ENCODE measurements around the gene AP1S3. TPM values are rescaled to one million over a fixed set of nuclear protein-coding genes. Genes with fewer than 3 reads are reported as not detected.

The AP1S3 gene
- total RNA-seq, 1 donor from 2014 or later = 5.1 TPM

GRCh38 chr2:223870840-223871611, 33.6 kb upstream of the AP1S3 start:
- H2AFZ ChIP-seq (replicated peaks) = no peak overlapping the region
- H3K79me2 ChIP-seq (ENCODE audit: low read depth) = no peaks in the 10 kb centered on the region
- no peaks in the 10 kb centered on the region for H3K9me3 ChIP-seq (ENCODE audit: low read depth)
- peak overlapping the region; percentile 20 for H3K27ac ChIP-seq
- no peaks in the 10 kb centered on the region for H3K36me3 ChIP-seq
- no peaks in the 10 kb centered on the region for H3F3A ChIP-seq (ENCODE audit: low read depth)
- H3K4me1 Mint-ChIP-seq = no peaks in the 10 kb centered on the region
- no peak for DNase-seq (ENCODE audit: low spot score)
- H3K36me3 Mint-ChIP-seq = peaks cover 24% of the 10 kb centered on the region
- H3K27me3 ChIP-seq = no peaks in the 10 kb centered on the region
- H3K27me3 Mint-ChIP-seq (ENCODE audit: insufficient read depth, low read depth) = peaks cover 4% of the 10 kb centered on the region
- no peak overlapping the region for H3K4me3 Mint-ChIP-seq
- H3K27ac Mint-ChIP-seq = no peak overlapping the region
- H3K4me3 ChIP-seq = no peak overlapping the region
- H3K9ac ChIP-seq = no peak overlapping the region
- no peaks in the 10 kb centered on the region for H4K20me1 ChIP-seq (ENCODE audit: low read depth)
- H3K4me2 ChIP-seq = no peak overlapping the region
- no peaks in the 10 kb centered on the region for H3K9me3 Mint-ChIP-seq
- H3K4me1 ChIP-seq = no peaks in the 10 kb centered on the region
- no peak for TF ChIP-seq CTCF (IDR thresholded peaks at IDR 0.05)

- no peak overlapping the region for H3K4me3 Mint-ChIP-seq
- no peaks in the 10 kb centered on the region for H3K9me3 Mint-ChIP-seq
- H2AFZ ChIP-seq (replicated peaks) = no peak overlapping the region
- H3K9ac ChIP-seq = no peak overlapping the region
- no peaks in the 10 kb centered on the region for H4K20me1 ChIP-seq (ENCODE audit: low read depth)
- no peak overlapping the region for H3K4me3 ChIP-seq
- H3K36me3 ChIP-seq = no peaks in the 10 kb centered on the region
- TF ChIP-seq EZH2 (IDR thresholded peaks at IDR 0.05) = no peak
- no peak for TF ChIP-seq CTCF (IDR thresholded peaks at IDR 0.05)
- TF ChIP-seq EZH2phosphoT487 (IDR thresholded peaks at IDR 0.05) = no peak
- no peaks in the 10 kb centered on the region for H3K4me1 Mint-ChIP-seq
- peaks cover 12% of the 10 kb centered on the region for H3K36me3 Mint-ChIP-seq
- H3K4me1 ChIP-seq = no peaks in the 10 kb centered on the region
- H3K27me3 ChIP-seq = no peaks in the 10 kb centered on the region
- no peak overlapping the region for H3K27ac Mint-ChIP-seq
- no peaks in the 10 kb centered on the region for H3K79me2 ChIP-seq (ENCODE audit: low read depth)
- no peaks in the 10 kb centered on the region for H3K9me3 ChIP-seq (ENCODE audit: low read depth)
- peaks cover 4% of the 10 kb centered on the region for H3K27me3 Mint-ChIP-seq (ENCODE audit: insufficient read depth, low read depth)
- H3F3A ChIP-seq (ENCODE audit: low read depth) = no peaks in the 10 kb centered on the region
- H3K4me2 ChIP-seq = no peak overlapping the region
- no peak for DNase-seq (ENCODE audit: low spot score)
- peak overlapping the region; percentile 32 for H3K27ac ChIP-seq
Observed at GRCh38 chr2:223868005-223868404, 30.6 kb upstream of the AP1S3 start.

GRCh38 chr2:223865907-223866508, 28.6 kb upstream of the AP1S3 start:
- Histone ChIP-seq H3K9ac (no peak overlapping the region), H3K4me3 (no peak overlapping the region), H3K79me2 (ENCODE audit: low read depth) (no peaks in the 10 kb centered on the region), H3K27me3 (no peaks in the 10 kb centered on the region), H4K20me1 (ENCODE audit: low read depth) (no peaks in the 10 kb centered on the region), H3K4me2 (no peak overlapping the region), H3K27ac (no peak overlapping the region), H2AFZ (replicated peaks) (no peak overlapping the region), H3K9me3 (ENCODE audit: low read depth) (no peaks in the 10 kb centered on the region), H3F3A (ENCODE audit: low read depth) (no peaks in the 10 kb centered on the region), H3K4me1 (no peaks in the 10 kb centered on the region), H3K36me3 (no peaks in the 10 kb centered on the region)
- Mint-ChIP-seq H3K27me3 (ENCODE audit: insufficient read depth, low read depth) (peaks cover 4% of the 10 kb centered on the region), H3K36me3 (peaks cover 6% of the 10 kb centered on the region), H3K9me3 (no peaks in the 10 kb centered on the region), H3K27ac (no peak overlapping the region), H3K4me3 (no peak overlapping the region), H3K4me1 (no peaks in the 10 kb centered on the region)
- no peak for TF ChIP-seq EZH2 (IDR thresholded peaks at IDR 0.05)
- TF ChIP-seq EZH2phosphoT487 (IDR thresholded peaks at IDR 0.05) = no peak
- no peak for TF ChIP-seq CTCF (IDR thresholded peaks at IDR 0.05)
- no peak for DNase-seq (ENCODE audit: low spot score)
